ENCODE results near the gene C19orf85.

DNA sequence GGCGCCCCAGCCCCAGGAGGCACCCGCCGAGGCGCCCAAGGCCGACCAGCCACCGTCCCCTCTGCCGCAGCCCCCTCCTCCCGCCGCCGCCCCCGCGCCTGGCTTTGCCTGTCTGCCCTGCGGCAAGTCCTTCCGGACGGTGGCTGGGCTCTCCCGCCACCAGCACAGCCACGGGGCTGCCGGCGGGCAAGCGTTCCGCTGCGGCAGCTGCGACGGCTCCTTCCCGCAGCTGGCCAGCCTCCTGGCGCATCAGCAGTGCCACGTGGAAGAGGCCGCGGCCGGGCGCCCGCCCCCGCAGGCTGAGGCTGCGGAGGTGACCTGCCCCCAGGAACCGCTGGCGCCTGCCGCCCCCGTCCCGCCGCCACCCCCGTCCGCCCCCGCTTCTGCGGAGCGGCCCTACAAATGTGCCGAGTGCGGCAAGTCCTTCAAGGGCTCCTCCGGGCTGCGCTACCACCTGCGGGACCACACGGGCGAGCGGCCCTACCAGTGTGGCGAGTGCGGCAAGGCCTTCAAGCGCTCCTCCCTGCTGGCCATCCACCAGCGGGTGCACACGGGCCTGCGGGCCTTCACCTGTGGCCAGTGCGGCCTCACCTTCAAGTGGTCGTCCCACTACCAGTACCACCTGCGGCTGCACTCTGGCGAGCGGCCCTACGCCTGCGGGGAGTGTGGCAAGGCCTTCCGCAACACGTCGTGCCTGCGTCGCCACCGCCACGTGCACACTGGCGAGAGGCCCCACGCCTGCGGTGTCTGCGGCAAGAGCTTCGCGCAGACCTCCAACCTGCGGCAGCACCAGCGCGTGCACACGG is 17.8 kb upstream of the C19orf85 start:
- TF ChIP-seq, protein P1, sequence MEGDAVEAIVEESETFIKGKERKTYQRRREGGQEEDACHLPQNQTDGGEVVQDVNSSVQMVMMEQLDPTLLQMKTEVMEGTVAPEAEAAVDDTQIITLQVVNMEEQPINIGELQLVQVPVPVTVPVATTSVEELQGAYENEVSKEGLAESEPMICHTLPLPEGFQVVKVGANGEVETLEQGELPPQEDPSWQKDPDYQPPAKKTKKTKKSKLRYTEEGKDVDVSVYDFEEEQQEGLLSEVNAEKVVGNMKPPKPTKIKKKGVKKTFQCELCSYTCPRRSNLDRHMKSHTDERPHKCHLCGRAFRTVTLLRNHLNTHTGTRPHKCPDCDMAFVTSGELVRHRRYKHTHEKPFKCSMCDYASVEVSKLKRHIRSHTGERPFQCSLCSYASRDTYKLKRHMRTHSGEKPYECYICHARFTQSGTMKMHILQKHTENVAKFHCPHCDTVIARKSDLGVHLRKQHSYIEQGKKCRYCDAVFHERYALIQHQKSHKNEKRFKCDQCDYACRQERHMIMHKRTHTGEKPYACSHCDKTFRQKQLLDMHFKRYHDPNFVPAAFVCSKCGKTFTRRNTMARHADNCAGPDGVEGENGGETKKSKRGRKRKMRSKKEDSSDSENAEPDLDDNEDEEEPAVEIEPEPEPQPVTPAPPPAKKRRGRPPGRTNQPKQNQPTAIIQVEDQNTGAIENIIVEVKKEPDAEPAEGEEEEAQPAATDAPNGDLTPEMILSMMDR (conservative IDR thresholded peaks at IDR 0.05; ENCODE audit: low read depth, low read length) = no peak
- TF ChIP-seq EZH2 (IDR thresholded peaks at IDR 0.05; ENCODE audit: low read length, unreplicated experiment) (no peak), EZH2phosphoT487 (IDR thresholded peaks at IDR 0.05; ENCODE audit: borderline replicate concordance, low read length) (no peak)

Data from PC-3 (cell line).